Fibroblast of skin of right biceps (primary cell): ENCODE results near the gene MRPS5.
"Not testable (repeated sequence)": the region's sequence is repeated elsewhere in the genome, so short reads cannot be mapped to it uniquely, and the experiment has no call there.

ENCODE experiments used
- DNase-seq: peaks from one replicate; pipeline ENCODE4 v3.0.0-alpha.2; 2013

Gene MRPS5

DNA sequence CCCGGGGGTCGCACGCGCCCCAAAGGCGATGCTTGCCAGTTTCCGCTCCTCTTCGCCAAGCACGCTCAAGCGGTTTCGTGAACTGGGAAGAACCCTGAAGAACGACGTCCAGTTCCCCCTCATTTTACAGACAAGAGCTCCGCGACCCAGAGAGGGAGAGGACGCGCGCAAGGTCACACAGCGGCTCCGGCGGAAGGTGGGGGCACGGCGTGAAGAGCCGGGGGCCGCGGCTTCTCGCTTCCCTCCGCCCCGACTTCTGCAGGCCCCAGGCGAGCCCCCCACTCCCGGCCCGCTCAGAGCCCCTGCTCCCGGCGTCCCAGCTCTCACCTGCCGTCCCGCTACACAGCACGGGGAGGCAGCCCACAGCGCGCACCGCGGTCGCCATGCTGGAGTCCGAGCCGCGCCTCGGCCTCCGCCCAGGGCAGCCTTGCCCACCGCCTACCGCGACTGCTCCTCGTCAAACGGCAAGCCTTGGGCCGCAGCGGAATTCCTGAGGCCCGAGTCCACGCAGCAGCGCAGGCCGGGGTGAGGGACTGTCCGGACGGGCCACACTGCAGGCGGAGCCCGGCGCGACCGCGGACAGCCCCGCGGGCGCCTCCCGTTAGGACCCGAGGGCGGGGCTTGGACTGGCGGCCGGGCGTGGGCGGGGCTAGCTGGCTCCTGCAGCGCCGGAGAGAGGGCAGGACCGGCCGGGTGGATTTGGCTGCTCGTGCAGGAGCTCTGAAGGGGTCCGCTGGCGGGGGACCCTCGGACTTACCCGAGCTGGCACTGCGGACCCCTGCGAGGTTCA is at the start of gene MRPS5:
MRPS5 (minus strand) TSS at position 402 of the 790 bp plus-strand sequence; CDS start at position 385, 17 bp downstream.
- DNase-seq: peak; percentile 71

GRCh38 chr2:95166065-95166763 is 44.6 kb upstream of the MRPS5 start:
- no peak for DNase-seq

DNA sequence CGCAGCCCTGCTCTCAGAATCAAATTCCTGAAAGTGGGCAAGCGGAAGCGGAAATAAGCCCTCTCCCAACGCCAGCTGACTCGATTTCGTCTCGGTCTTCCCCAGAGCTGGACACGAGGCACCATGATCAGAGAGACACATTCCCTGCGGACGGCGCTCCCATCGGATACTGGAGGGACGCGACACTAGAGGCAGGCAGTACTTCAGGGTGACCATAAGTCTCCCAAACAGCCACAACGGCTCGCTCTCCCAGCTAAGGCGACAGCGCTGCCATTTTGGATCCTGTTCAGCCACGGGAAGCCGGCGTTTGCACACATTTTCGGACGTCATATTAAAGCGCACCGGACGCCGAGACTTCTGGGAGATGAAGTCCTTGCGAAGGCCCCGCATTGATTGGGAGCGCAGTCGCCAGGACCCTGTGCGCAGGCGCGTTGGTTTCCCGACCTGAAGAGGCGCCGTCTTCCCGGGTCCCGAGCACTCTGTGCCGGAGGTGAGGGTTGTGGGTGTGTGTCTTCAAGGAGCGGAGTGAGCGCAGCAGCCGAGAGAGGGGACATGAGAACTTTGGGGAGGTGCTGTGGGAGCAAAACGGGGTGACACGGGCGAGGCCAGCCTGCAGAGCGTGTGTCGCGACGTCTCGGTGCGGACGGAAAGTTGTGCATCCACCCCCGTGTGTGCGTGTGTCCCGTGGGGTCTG is 43.9 kb upstream of the MRPS5 start, which contains the start of gene ZNF2:
ZNF2 (plus strand) TSS at position 439 of the 694 bp plus-strand sequence. CDS start 10,418 bp downstream, outside the sequence.
- DNase-seq: peak; percentile 98

DNA sequence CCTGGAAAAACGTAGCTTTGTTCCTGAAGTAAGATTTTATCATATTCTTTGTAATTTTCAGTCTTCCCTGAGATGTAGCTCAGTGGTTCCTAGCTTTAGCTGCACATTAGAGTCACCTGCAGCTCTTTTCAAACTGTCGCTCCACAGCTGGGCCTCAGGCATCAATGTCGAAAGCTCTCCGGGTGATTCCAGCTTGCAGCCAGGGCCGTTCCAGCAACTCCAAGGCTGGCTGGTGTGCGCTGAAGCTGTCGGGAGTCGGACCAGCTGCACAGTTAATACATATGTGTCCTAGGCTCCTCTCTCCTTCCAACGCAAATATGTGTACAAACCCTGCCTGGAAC is 43.4 kb upstream of the MRPS5 start:
- DNase-seq: no peak

- DNase-seq: peak; percentile 77
These were observed 38.3 kb upstream of the MRPS5 start, which contains the start of gene ZNF514 for GRCh38 chr2:95159690-95160449. Gene ZNF514, minus strand, starts transcription at chr2:95159848. Its CDS starts 6,595 bp downstream, at chr2:95153253.

DNA sequence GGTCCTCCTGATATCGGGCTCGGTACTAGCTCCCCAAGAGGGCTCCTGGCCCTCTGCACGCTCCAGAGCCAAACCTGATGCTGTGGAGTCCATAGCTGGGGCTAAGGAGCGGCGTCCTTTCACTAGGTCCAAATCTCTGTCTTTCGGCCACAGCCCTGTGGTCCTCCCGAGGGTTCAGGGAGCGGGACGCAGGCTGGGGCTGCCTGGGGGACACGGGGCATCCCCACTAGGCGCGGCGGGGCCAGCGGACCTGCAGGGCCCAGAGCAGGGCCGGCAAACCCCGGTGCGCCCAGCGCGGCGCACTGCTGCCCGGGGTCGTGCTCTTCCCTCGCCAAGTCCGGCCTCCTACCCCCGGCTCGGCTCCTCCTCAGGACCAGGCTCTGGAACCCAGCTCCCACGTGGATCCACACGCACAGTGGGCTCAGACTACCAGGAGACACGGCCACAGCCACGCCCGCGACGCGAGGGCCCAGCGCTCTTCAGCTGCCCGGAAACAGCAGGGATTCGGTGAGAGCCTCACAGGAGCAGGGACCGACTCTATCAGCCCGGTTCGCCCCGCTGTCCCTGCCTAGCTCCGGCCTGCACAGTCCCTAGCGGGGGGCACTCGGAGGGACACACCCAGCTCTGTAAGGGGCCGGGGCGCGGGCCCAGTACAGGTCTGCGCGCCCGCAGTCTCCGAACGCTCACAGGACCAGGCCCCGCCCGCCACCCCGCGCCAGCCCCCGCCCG is 37.4 kb upstream of the MRPS5 start:
- DNase-seq: peak; percentile 42

GRCh38 chr2:95158441-95158840 is 36.8 kb upstream of the MRPS5 start:
- DNase-seq: no peak

- DNase-seq: no peak
These were observed 27.9 kb upstream of the MRPS5 start for GRCh38 chr2:95149397-95149984.

DNA sequence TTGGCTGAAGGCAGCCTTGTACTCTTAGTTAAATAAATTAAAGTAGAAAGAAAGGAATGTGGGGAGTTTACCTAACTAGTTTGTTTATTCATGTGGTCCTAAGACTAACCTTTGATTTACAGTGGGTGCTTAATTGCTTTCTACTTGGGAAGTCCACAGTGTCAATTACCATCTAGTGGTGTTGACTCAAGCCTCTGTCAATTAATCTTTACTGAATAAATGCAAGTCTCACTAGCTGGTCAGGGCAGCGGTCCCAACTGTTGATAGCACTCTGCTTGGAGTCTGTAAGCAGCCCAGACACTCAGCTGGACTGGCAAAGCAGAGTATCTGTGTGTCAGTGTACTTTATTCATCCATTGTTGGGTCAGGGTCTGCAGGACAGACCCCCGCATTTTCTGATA is 22.2 kb upstream of the MRPS5 start:
- no peak for DNase-seq

GRCh38 chr2:95138702-95139101 is 17.1 kb upstream of the MRPS5 start:
- DNase-seq: no peak

- DNase-seq: no peak
These were observed 566 bp upstream of the MRPS5 start for GRCh38 chr2:95122197-95122551.

GRCh38 chr2:95121093-95121406 is 558 bp downstream of the MRPS5 start:
- no peak for DNase-seq

DNA sequence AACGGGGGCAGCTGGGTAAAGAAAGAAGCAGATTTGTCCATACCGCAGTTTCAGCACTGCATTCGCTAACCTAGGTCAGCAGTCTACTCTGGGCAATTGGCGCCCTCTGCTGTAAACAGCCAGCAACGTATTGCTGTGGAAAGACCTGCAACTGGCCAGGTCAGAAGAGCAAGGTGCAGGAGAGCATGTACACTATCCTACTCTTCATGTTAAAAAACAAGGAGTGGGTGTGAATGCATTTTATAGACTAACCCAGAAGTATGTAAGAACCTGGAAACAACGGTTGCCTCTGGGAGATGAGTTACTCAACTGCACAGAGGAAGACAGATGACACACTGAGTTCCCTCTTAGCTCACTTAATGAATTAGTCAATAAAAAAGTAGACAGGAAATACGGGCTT is 6.2 kb downstream of the MRPS5 start:
- peak; percentile 41 for DNase-seq

DNA sequence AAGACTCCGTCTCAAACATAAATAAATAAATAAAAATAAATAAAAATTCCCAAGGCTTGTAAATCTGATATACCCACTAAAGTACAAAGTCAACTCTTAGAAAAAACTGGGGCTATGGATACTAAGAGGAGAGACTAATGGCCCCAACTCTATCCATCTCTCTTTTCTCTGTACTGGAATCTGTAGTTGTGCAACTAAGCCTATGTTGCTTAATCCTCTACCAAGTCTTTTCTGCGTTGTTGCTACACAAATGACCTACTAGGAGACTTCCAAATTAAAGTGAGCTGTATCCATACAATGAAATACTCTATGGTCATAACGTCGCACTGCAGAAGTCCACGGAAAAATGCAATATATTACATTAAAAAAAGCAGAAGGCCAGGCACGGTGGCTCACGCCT is 8.1 kb downstream of the MRPS5 start:
- DNase-seq: no peak

DNA sequence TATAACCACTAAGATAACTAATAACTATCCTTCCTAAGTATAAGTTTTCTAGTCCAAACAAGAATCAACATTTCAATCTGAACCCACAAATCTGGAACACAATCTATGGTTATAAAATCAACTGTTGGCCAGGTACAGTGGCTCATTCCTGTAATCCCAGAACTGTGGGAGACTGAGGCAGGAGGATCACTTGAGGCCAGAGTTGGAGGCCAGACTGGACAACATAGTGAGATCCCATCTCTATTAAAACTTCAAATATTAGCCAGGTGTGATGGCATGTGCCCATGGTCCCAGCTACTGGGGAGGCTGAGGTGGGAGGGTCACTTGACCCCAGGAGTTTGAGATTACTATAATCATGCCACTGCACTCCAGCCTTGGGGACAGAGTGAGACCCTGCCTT is 11.2 kb downstream of the MRPS5 start:
- DNase-seq: no peak

GRCh38 chr2:95109260-95109659 is 12.3 kb downstream of the MRPS5 start:
- DNase-seq: no peak

DNA sequence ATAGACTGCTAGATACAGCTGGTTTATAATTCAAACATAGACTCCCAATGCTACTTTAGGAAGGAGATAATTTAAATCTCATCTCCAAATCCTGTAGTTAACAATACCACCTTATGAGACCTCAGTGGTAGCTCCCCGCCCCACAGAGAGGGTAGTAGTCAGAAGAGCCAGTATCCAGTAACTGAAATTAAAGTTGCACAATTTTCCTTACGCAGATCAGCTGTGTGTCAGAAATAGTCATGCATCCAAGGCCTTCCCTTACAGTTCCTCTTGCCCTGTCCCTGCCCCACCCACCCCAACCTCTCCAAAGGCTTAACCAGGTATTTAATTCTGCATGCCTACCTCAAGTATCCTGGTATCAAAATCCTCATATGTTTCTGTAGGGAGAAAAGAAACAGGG is 15.5 kb downstream of the MRPS5 start:
- DNase-seq: no peak

GRCh38 chr2:95104606-95105005 is 17.0 kb downstream of the MRPS5 start:
- DNase-seq: no peak

- DNase-seq: no peak
These were observed 21.7 kb downstream of the MRPS5 start for GRCh38 chr2:95099910-95100309.

GRCh38 chr2:95098273-95098672 is 23.3 kb downstream of the MRPS5 start:
- not testable (repeated sequence) for DNase-seq

- DNase-seq: no peak
These were observed 29.6 kb downstream of the MRPS5 start for GRCh38 chr2:95091885-95092555.
